Thyroid gland (tissue), 4 donors: ENCODE data around the gene HIP1.

Source experiments
- CTCF ChIP-seq, 6 experiments: fragments of 200-600 bp in 3 of 6; fragments of 450-650 bp in 3 of 6; sonication (generic) in 3 of 6; IDR thresholded peaks; one replicate each; pipeline ENCODE4 v1.5.1; 2016 to 2019; ENCODE audit warnings: antibody characterized with exemption in 6 of 6, mild to moderate bottlenecking in 2 of 6, inconsistent platforms in 1 of 6, moderate library complexity in 1 of 6
- POLR2A ChIP-seq, 2 donors: fragments of 450-650 bp; IDR thresholded peaks; one replicate each; pipeline ENCODE4 v1.6.1; 2017; ENCODE audit warnings: antibody characterized with exemption in 2 of 2, mild to moderate bottlenecking in 2 of 2, moderate library complexity in 1 of 2

GRCh38 chr7:75546237-75547015 lies 192.3 kb downstream of the HIP1 start:
- TF ChIP-seq CTCF (IDR thresholded peaks at IDR 0.05) (no peak), POLR2A (IDR thresholded peaks at IDR 0.05) (no peak)
